ENCODE data around the gene JMJD1C.
A peak's percentile ranks its signal among the peaks of the same experiment; 100 is the strongest.

Gene JMJD1C

DNA sequence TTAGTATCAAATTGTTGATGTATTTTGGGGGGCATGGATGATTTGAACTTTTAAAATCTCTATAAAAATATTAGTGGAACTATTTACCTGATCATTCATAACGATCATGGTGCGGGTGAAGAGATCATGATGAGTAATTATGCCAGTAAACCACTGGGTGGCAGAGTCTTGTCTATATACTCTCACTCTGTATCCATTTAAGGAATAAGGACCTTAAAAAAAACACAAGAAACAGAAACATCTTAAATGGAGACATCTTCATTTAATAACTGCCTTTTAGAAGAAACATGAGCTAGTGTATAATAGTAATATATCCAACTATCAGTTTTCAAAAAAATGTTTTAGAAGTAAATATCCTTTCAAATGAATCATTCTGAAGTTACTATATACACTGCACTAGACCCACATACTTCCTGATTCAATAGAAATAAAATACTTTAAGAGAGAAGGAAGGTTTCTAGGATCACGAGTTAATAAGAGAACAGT lies 248.6 kb downstream of the JMJD1C start:
- DNase-seq (ENCODE audit: insufficient read length) (no peak), FAIRE-seq (peak; percentile 73)

DNA sequence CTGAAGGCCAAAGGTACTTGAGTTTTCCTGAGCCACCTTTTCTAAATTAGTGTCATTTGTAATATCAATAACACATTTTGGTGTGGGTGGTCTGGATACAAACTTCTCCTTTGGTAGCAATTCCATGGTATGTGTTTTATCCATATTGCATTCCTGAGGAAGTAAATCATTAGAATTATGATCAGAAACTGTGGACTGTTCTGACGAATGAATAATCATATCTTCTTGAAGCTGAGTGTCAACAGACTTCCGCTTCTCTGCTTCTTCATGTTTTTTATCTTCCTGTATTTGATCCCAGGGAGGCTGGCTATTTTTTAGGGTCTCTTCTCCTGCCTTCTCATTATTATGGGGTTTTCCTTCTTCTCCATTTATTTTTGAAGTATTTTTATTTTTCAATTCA lies 251.2 kb downstream of the JMJD1C start:
- no peak for TF ChIP-seq POLR2A (IDR thresholded peaks at IDR 0.05; ENCODE audit: low read depth, low read length)
- no peak for TF ChIP-seq TAF1 (IDR thresholded peaks at IDR 0.05; ENCODE audit: borderline replicate concordance, low read depth, low read length)
- TF ChIP-seq POLR2AphosphoS5 (IDR thresholded peaks at IDR 0.05; ENCODE audit: low read depth, low read length) = no peak
- no peak for DNase-seq (ENCODE audit: insufficient read length)
- FAIRE-seq = no peak

More for the DNA sequence above, 248.6 kb downstream of the JMJD1C start:
- TF ChIP-seq TAF1 (IDR thresholded peaks at IDR 0.05; ENCODE audit: borderline replicate concordance, low read depth, low read length) (no peak), POLR2AphosphoS5 (IDR thresholded peaks at IDR 0.05; ENCODE audit: low read depth, low read length) (no peak), POLR2A (IDR thresholded peaks at IDR 0.05; ENCODE audit: low read depth, low read length) (no peak)

- DNase-seq (ENCODE audit: insufficient read length) (no peak), FAIRE-seq (peak; percentile 54)
- TF ChIP-seq POLR2A (IDR thresholded peaks at IDR 0.05; ENCODE audit: low read depth, low read length) = no peak
- TF ChIP-seq POLR2AphosphoS5 (IDR thresholded peaks at IDR 0.05; ENCODE audit: low read depth, low read length) = no peak
- TF ChIP-seq TAF1 (IDR thresholded peaks at IDR 0.05; ENCODE audit: borderline replicate concordance, low read depth, low read length) = no peak
These were observed 252.3 kb downstream of the JMJD1C start for GRCh38 chr10:63213489-63213888.

GRCh38 chr10:63210611-63211196 lies 255.1 kb downstream of the JMJD1C start:
- FAIRE-seq (peak; percentile 36), DNase-seq (ENCODE audit: insufficient read length) (no peak)
- TF ChIP-seq POLR2A (IDR thresholded peaks at IDR 0.05; ENCODE audit: low read depth, low read length) (no peak), TAF1 (IDR thresholded peaks at IDR 0.05; ENCODE audit: borderline replicate concordance, low read depth, low read length) (no peak), POLR2AphosphoS5 (IDR thresholded peaks at IDR 0.05; ENCODE audit: low read depth, low read length) (no peak)

DNA sequence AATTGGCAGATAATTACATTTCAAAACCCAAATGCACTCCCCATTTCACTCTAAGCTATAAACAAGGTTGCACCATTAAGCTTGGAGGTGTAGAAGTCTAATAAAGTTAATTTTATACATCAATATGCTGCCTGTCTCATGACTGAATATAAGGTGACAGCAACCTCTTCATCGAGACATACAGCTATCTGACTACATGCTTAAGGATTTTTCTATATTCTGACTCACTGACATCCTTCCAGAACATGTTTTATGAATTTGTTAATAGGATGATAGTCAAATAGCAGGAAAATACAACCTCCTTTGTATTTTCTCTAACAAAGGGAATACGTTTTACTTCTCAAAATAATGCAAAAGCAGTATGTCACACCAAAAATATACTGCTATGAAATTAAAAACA lies 256.1 kb downstream of the JMJD1C start:
- TF ChIP-seq POLR2A (IDR thresholded peaks at IDR 0.05; ENCODE audit: low read depth, low read length) = no peak
- no peak for TF ChIP-seq POLR2AphosphoS5 (IDR thresholded peaks at IDR 0.05; ENCODE audit: low read depth, low read length)
- no peak for TF ChIP-seq TAF1 (IDR thresholded peaks at IDR 0.05; ENCODE audit: borderline replicate concordance, low read depth, low read length)
- no peak for DNase-seq (ENCODE audit: insufficient read length)
- no peak for FAIRE-seq

GRCh38 chr10:63208986-63209385 lies 256.8 kb downstream of the JMJD1C start:
- FAIRE-seq (no peak), DNase-seq (ENCODE audit: insufficient read length) (no peak)
- TF ChIP-seq POLR2A (IDR thresholded peaks at IDR 0.05; ENCODE audit: low read depth, low read length) = no peak
- no peak for TF ChIP-seq TAF1 (IDR thresholded peaks at IDR 0.05; ENCODE audit: borderline replicate concordance, low read depth, low read length)
- no peak for TF ChIP-seq POLR2AphosphoS5 (IDR thresholded peaks at IDR 0.05; ENCODE audit: low read depth, low read length)

GRCh38 chr10:63206997-63207811 lies 258.6 kb downstream of the JMJD1C start:
- FAIRE-seq (peak; percentile 63), DNase-seq (ENCODE audit: insufficient read length) (no peak)
- peak; percentile 44; the same call in 1 of the 2 replicates for TF ChIP-seq POLR2AphosphoS5 (IDR thresholded peaks at IDR 0.05; ENCODE audit: low read depth, low read length)
- no peak for TF ChIP-seq POLR2A (IDR thresholded peaks at IDR 0.05; ENCODE audit: low read depth, low read length)
- TF ChIP-seq TAF1 (IDR thresholded peaks at IDR 0.05; ENCODE audit: borderline replicate concordance, low read depth, low read length) = no peak

- TF ChIP-seq POLR2A (IDR thresholded peaks at IDR 0.05; ENCODE audit: low read depth, low read length) (no peak), TAF1 (IDR thresholded peaks at IDR 0.05; ENCODE audit: borderline replicate concordance, low read depth, low read length) (no peak), POLR2AphosphoS5 (IDR thresholded peaks at IDR 0.05; ENCODE audit: low read depth, low read length) (no peak)
- peak; percentile 14 for FAIRE-seq
- DNase-seq (ENCODE audit: insufficient read length) = no peak
These were observed 259.2 kb downstream of the JMJD1C start for GRCh38 chr10:63206576-63206975.

DNA sequence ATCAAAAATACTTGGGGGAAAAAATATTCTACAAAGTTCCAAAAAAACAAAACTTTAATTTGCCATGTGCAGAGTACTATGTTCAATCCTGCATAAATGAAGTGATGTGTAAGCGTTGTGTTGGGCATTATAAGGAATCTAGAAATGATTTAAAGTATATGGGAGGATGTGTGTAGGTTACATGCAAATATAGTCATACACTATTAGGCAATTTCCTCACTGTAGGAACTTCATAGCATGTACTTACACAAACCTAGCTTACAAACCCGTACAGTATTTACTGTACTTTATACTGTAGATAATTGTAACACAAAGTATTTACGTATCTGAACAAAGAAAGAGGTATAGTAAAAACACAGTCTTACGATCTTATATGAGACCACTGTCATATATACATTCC lies 260.4 kb downstream of the JMJD1C start:
- FAIRE-seq (no peak), DNase-seq (ENCODE audit: insufficient read length) (no peak)
- TF ChIP-seq POLR2A (IDR thresholded peaks at IDR 0.05; ENCODE audit: low read depth, low read length) (no peak), TAF1 (IDR thresholded peaks at IDR 0.05; ENCODE audit: borderline replicate concordance, low read depth, low read length) (no peak), POLR2AphosphoS5 (IDR thresholded peaks at IDR 0.05; ENCODE audit: low read depth, low read length) (no peak)

- TF ChIP-seq TAF1 (IDR thresholded peaks at IDR 0.05; ENCODE audit: borderline replicate concordance, low read depth, low read length) (no peak), POLR2AphosphoS5 (IDR thresholded peaks at IDR 0.05; ENCODE audit: low read depth, low read length) (no peak), POLR2A (IDR thresholded peaks at IDR 0.05; ENCODE audit: low read depth, low read length) (no peak)
- peak; percentile 65 for FAIRE-seq
- no peak for DNase-seq (ENCODE audit: insufficient read length)
These were observed 260.9 kb downstream of the JMJD1C start for GRCh38 chr10:63204667-63205391.

DNA sequence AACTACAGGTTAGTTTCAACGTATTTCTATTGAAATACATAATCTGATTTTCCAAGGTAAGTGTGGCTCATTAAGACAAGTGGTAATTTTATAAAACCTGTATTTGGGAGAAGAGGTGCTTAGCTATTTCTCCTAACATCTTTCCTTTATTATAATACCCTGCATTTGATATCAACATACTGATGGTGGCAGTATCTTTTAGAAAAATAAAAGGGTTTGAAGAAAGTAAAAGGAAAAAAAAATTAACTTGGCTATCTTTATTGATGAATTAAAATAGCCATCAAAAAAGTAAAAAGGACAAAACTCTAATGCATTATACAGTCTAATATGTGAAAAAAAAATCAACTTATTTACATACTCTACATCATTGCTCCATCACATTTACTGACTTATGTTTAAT lies 264.7 kb downstream of the JMJD1C start:
- no peak for TF ChIP-seq TAF1 (IDR thresholded peaks at IDR 0.05; ENCODE audit: borderline replicate concordance, low read depth, low read length)
- no peak for TF ChIP-seq POLR2A (IDR thresholded peaks at IDR 0.05; ENCODE audit: low read depth, low read length)
- TF ChIP-seq POLR2AphosphoS5 (IDR thresholded peaks at IDR 0.05; ENCODE audit: low read depth, low read length) = no peak
- DNase-seq (ENCODE audit: insufficient read length) (no peak), FAIRE-seq (no peak)
